Measurements from ENCODE around the gene BACH2.

BACH2 gene

GRCh38 chr6:90154755-90155470 lies 141.7 kb downstream of the BACH2 start:
- TF ChIP-seq POLR2AphosphoS5 (IDR thresholded peaks at IDR 0.05; ENCODE audit: low read depth, low read length): peak; percentile 36; the same call in 1 of the 2 replicates
- peak; percentile 11 for TF ChIP-seq FOXP2 (optimal IDR thresholded peaks at IDR 0.05; ENCODE audit: borderline replicate concordance, extremely low read depth, extremely low read length, insufficient read depth)
- no peak for TF ChIP-seq TAF1 (IDR thresholded peaks at IDR 0.05; ENCODE audit: borderline replicate concordance, insufficient read depth, low read length)
- TF ChIP-seq SIN3A (IDR thresholded peaks at IDR 0.05; ENCODE audit: borderline replicate concordance, insufficient read depth, low read length): no peak
- TF ChIP-seq REST (IDR thresholded peaks at IDR 0.05; ENCODE audit: insufficient read depth in 1 of 2, low read depth in 2 of 2, low read length in 2 of 2): no peak

DNA sequence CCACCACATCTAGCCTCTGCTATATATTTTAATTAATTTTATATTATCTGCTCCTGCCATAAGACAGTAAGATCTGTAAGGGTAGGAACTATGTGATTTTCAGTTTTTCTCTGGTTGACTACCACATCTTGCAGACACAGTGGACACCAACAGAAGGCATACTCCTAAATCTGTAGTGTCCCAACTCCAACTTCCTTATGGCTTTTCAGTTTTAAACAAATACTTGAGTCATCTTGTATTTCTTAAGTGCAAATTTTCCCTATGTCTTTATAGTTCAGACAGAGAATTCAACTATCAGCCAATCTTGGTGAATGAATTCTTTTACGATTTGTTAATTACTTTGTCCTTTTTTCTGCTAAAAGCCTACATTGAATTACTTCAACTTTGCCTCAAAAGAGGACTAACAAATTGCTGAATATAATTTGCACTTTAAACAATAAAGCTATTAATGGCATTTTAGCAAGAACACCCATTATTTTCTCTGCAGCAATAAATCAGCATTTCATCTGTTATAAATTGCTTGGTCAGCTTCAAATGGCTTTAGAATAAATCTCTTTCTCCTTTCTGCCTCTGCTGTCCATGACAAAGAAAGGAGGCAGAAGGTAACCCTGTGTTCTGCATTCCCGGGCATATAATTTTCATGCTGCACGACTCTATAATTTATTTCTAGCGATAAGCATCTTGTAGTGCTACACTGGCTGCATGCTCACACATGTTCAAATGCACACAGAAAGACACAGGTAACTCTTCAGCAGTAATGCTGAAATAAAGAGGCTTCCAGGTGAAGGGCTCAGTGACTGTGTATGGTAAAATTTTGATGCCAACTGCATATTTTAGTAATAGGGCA lies 144.8 kb downstream of the BACH2 start:
- peak; percentile 38; the same call in 1 of the 2 replicates for TF ChIP-seq POLR2AphosphoS5 (IDR thresholded peaks at IDR 0.05; ENCODE audit: low read depth, low read length)
- no peak for TF ChIP-seq FOXP2 (optimal IDR thresholded peaks at IDR 0.05; ENCODE audit: borderline replicate concordance, extremely low read depth, extremely low read length, insufficient read depth)

DNA sequence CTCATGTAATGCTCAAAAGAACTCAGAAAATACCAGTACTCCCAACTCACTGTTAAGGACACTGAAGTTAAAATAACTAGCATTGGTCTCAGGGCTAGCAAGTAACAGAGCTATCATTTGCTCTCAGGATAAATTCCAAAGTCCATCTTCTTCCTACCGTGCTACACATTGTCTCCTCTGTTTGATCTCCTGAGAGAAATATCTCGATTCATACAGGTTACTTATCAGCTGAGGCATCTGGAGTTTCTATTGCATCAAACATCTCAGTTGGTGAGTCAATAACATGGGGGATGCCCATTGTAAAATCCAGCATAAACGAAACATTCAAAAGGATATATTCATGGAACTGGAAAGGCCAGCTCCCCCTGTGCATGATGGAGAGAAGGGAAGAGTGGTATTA lies 147.4 kb downstream of the BACH2 start:
- TF ChIP-seq REST (IDR thresholded peaks at IDR 0.05; ENCODE audit: insufficient read depth in 1 of 2, low read depth in 2 of 2, low read length in 2 of 2) (no peak), TAF1 (IDR thresholded peaks at IDR 0.05; ENCODE audit: borderline replicate concordance, insufficient read depth, low read length) (no peak), SIN3A (IDR thresholded peaks at IDR 0.05; ENCODE audit: borderline replicate concordance, insufficient read depth, low read length) (no peak), POLR2AphosphoS5 (IDR thresholded peaks at IDR 0.05; ENCODE audit: low read depth, low read length) (no peak), FOXP2 (optimal IDR thresholded peaks at IDR 0.05; ENCODE audit: borderline replicate concordance, extremely low read depth, extremely low read length, insufficient read depth) (no peak)

- TF ChIP-seq FOXP2 (optimal IDR thresholded peaks at IDR 0.05; ENCODE audit: borderline replicate concordance, extremely low read depth, extremely low read length, insufficient read depth): no peak
- TF ChIP-seq POLR2AphosphoS5 (IDR thresholded peaks at IDR 0.05; ENCODE audit: low read depth, low read length): no peak
- TF ChIP-seq REST (IDR thresholded peaks at IDR 0.05; ENCODE audit: insufficient read depth in 1 of 2, low read depth in 2 of 2, low read length in 2 of 2): no peak
- no peak for TF ChIP-seq TAF1 (IDR thresholded peaks at IDR 0.05; ENCODE audit: borderline replicate concordance, insufficient read depth, low read length)
- no peak for TF ChIP-seq SIN3A (IDR thresholded peaks at IDR 0.05; ENCODE audit: borderline replicate concordance, insufficient read depth, low read length)
These were observed 147.8 kb downstream of the BACH2 start for GRCh38 chr6:90148867-90149266.

DNA sequence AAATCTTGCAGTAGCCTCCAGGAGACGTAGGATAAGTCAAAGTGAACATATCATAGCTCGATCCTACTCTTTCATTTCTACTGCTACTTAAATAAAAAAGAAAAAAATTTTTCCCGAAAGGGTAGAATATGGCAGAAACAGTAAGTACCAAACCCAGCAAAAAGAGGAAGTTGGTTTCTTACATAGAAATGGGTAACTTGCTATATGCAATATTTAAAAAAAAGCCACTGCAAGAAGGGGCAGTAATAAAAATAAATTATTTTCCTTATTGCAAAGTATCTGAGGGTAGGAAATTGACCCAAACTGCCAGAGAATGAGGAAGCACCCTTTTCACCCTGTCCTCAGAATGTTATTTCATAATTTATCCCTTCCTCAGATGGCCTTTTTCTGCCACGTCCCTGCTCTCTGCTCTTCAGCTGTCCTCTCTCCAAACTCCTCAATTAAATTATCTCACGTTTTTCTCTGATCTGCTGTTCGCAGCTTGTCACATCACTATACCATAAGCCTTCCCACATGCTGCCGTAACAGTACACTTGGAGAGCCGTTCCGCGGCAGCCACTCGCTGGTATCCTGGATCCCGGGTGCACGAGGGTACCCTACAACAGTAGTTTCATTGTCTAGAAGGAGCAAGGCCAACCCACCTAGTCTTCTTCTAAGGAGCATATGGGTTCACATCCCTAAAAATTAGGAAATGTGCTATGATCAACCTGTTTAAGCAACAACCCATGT lies 149.6 kb downstream of the BACH2 start:
- TF ChIP-seq FOXP2 (optimal IDR thresholded peaks at IDR 0.05; ENCODE audit: borderline replicate concordance, extremely low read depth, extremely low read length, insufficient read depth) (no peak), POLR2AphosphoS5 (IDR thresholded peaks at IDR 0.05; ENCODE audit: low read depth, low read length) (no peak), SIN3A (IDR thresholded peaks at IDR 0.05; ENCODE audit: borderline replicate concordance, insufficient read depth, low read length) (no peak), TAF1 (IDR thresholded peaks at IDR 0.05; ENCODE audit: borderline replicate concordance, insufficient read depth, low read length) (no peak), REST (IDR thresholded peaks at IDR 0.05; ENCODE audit: insufficient read depth in 1 of 2, low read depth in 2 of 2, low read length in 2 of 2) (no peak)

Measured in PFSK-1 (cell line).